ENCODE measurements around the gene R3HDM1. TPM values are rescaled to one million over a fixed set of nuclear protein-coding genes. Genes with fewer than 3 reads are reported as not detected.
A peak's percentile ranks its signal among the peaks of the same experiment; 100 is the strongest.

R3HDM1 gene
- polyA plus RNA-seq, 1 donor, result 23.5 TPM

- DNase-seq, result no peak
- Histone ChIP-seq H3K4me3 (ENCODE audit: low read length) (no peak overlapping the region), H3K27ac (ENCODE audit: low read length) (no peak overlapping the region), H3K36me3 (ENCODE audit: control insufficient read depth, insufficient read depth, low read length) (peaks cover 10% of the 10 kb centered on the region), H3K4me1 (ENCODE audit: control insufficient read depth, insufficient read depth, low read length) (no peaks in the 10 kb centered on the region), H3K9me3 (ENCODE audit: control insufficient read depth, low read depth, low read length) (no peaks in the 10 kb centered on the region), H3K27me3 (ENCODE audit: control insufficient read depth, insufficient read depth, low read length) (no peaks in the 10 kb centered on the region)
Measured at GRCh38 chr2:135663148-135663700, 131.9 kb downstream of the R3HDM1 start.

- DNase-seq, result peak in 1 of 2 donors; percentile 38
- H3K27me3 ChIP-seq (ENCODE audit: control insufficient read depth, insufficient read depth, low read length), result no peaks in the 10 kb centered on the region
- peak overlapping the region; percentile 43 for H3K27ac ChIP-seq (ENCODE audit: low read length)
- no peak overlapping the region for H3K4me3 ChIP-seq (ENCODE audit: low read length)
- no peaks in the 10 kb centered on the region for H3K9me3 ChIP-seq (ENCODE audit: control insufficient read depth, low read depth, low read length)
- H3K36me3 ChIP-seq (ENCODE audit: control insufficient read depth, insufficient read depth, low read length), result peaks cover 10% of the 10 kb centered on the region
- no peaks in the 10 kb centered on the region for H3K4me1 ChIP-seq (ENCODE audit: control insufficient read depth, insufficient read depth, low read length)
Measured at GRCh38 chr2:135664623-135665068, 133.4 kb downstream of the R3HDM1 start.

DNA sequence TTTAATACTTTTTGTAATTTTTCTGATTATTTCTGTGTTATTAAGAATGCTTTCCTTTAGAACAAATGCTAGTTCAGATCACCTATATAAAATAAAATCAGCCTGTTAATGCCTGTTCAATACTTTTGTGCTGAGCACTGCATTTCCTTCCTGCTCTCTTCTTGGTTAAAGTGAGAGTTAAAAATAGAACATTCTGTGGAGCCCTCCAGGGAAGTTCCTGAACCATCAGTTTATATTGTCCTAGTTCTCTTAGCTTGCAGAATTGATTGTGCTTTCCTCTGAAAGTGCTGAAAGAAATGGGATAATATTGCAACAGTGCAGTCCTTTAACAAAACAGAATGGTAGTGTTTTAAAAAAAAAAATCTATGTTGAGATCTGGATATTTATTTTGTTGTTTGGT lies 135.8 kb downstream of the R3HDM1 start:
- no peaks in the 10 kb centered on the region for H3K27me3 ChIP-seq (ENCODE audit: control insufficient read depth, insufficient read depth, low read length)
- peaks cover 3% of the 10 kb centered on the region for H3K36me3 ChIP-seq (ENCODE audit: control insufficient read depth, insufficient read depth, low read length)
- no peaks in the 10 kb centered on the region for H3K4me1 ChIP-seq (ENCODE audit: control insufficient read depth, insufficient read depth, low read length)
- no peak overlapping the region for H3K27ac ChIP-seq (ENCODE audit: low read length)
- no peak for DNase-seq
- no peak overlapping the region for H3K4me3 ChIP-seq (ENCODE audit: low read length)
- no peaks in the 10 kb centered on the region for H3K9me3 ChIP-seq (ENCODE audit: control insufficient read depth, low read depth, low read length)

DNA sequence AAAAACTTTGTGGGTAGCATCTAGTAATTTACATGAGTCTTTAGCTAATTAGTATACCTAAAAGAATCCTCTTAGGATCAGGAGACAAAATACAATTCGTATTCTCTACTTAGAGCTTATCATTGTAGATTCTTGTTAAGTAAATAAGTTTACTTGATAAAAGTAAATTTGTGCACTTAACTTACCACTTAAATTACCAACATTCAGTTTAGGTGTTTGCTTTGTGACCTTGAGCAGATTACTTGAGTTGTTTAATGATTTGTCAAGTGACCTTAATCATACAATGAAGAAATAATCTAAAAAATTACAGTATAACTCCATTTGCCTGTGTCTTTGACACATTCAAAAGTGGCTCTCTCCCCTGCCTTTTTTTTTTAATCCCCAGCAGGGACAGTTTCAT lies 143.2 kb downstream of the R3HDM1 start:
- Histone ChIP-seq H3K4me1 (ENCODE audit: control insufficient read depth, insufficient read depth, low read length) (no peaks in the 10 kb centered on the region), H3K36me3 (ENCODE audit: control insufficient read depth, insufficient read depth, low read length) (peaks cover 15% of the 10 kb centered on the region), H3K4me3 (ENCODE audit: low read length) (no peak overlapping the region), H3K27ac (ENCODE audit: low read length) (no peak overlapping the region), H3K27me3 (ENCODE audit: control insufficient read depth, insufficient read depth, low read length) (no peaks in the 10 kb centered on the region), H3K9me3 (ENCODE audit: control insufficient read depth, low read depth, low read length) (no peaks in the 10 kb centered on the region)
- DNase-seq, result no peak
- WGBS (ENCODE audit: insufficient coverage, low lambda C conversion rate), result no CpG with 5 or more reads among the region's 1 CpG

- DNase-seq, result no peak
- no peak overlapping the region for H3K27ac ChIP-seq (ENCODE audit: low read length)
- H3K4me3 ChIP-seq (ENCODE audit: low read length), result no peak overlapping the region
- H3K9me3 ChIP-seq (ENCODE audit: control insufficient read depth, low read depth, low read length), result no peaks in the 10 kb centered on the region
- WGBS (ENCODE audit: insufficient coverage, low lambda C conversion rate), result no CpG with 5 or more reads among the region's 3 CpGs
- no peaks in the 10 kb centered on the region for H3K4me1 ChIP-seq (ENCODE audit: control insufficient read depth, insufficient read depth, low read length)
- peaks cover 28% of the 10 kb centered on the region for H3K36me3 ChIP-seq (ENCODE audit: control insufficient read depth, insufficient read depth, low read length)
- no peaks in the 10 kb centered on the region for H3K27me3 ChIP-seq (ENCODE audit: control insufficient read depth, insufficient read depth, low read length)
Measured at GRCh38 chr2:135676031-135676430, 144.7 kb downstream of the R3HDM1 start.

DNA sequence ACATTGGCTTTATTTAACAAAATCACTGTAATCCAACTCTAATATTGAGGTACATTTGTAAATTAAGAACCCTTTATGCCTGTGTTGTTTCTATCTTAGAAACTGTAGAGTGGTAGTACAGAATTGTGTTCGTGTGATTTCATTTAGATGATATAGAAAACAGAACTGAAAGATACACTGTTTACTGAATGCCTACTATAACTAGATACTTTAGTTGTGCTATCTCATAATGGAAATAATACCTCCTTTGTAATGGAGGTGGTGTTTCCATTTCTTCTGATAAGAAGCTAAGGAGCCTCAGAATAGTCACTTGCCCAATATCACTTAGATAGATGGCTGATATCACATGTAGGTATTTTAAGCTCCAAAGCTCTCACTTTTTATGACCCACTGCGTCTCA lies 147.8 kb downstream of the R3HDM1 start:
- whole genome bisulfite sequencing (ENCODE audit: insufficient coverage, low lambda C conversion rate), result 100% methylated on average over 1 of the region's 2 CpGs
- no peaks in the 10 kb centered on the region for H3K9me3 ChIP-seq (ENCODE audit: control insufficient read depth, low read depth, low read length)
- H3K4me3 ChIP-seq (ENCODE audit: low read length), result no peak overlapping the region
- H3K27ac ChIP-seq (ENCODE audit: low read length), result no peak overlapping the region
- H3K4me1 ChIP-seq (ENCODE audit: control insufficient read depth, insufficient read depth, low read length), result no peaks in the 10 kb centered on the region
- H3K36me3 ChIP-seq (ENCODE audit: control insufficient read depth, insufficient read depth, low read length), result peaks cover 33% of the 10 kb centered on the region
- H3K27me3 ChIP-seq (ENCODE audit: control insufficient read depth, insufficient read depth, low read length), result no peaks in the 10 kb centered on the region
- DNase-seq, result no peak

- H3K27ac ChIP-seq (ENCODE audit: low read length), result no peak overlapping the region
- no peaks in the 10 kb centered on the region for H3K9me3 ChIP-seq (ENCODE audit: control insufficient read depth, low read depth, low read length)
- H3K27me3 ChIP-seq (ENCODE audit: control insufficient read depth, insufficient read depth, low read length), result no peaks in the 10 kb centered on the region
- WGBS (ENCODE audit: insufficient coverage, low lambda C conversion rate), result 100% methylated on average over 1 of the region's 1 CpG
- no peaks in the 10 kb centered on the region for H3K4me1 ChIP-seq (ENCODE audit: control insufficient read depth, insufficient read depth, low read length)
- DNase-seq, result no peak
- peaks cover 18% of the 10 kb centered on the region for H3K36me3 ChIP-seq (ENCODE audit: control insufficient read depth, insufficient read depth, low read length)
- H3K4me3 ChIP-seq (ENCODE audit: low read length), result no peak overlapping the region
Measured at GRCh38 chr2:135685361-135685760, 154.1 kb downstream of the R3HDM1 start.

DNA sequence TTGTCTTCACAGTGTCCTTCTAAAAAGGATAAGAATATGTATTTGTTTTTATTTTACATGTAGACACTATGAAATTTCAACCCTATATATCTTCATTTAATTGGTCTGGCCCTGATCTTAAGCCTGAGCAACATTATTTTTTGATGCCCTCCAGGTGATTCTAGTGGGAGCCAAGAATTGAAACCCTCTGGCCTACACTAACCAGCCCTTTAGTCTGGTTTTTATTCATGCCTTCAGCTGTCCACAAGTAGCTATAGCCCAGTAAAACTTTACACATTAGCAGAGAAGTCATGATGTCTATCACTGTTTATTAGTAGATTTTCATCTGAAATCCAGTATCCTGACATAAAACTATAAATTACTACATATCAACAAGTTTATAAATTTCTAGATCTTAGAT lies 157.7 kb downstream of the R3HDM1 start:
- Histone ChIP-seq H3K27ac (ENCODE audit: low read length) (no peak overlapping the region), H3K4me1 (ENCODE audit: control insufficient read depth, insufficient read depth, low read length) (no peaks in the 10 kb centered on the region), H3K4me3 (ENCODE audit: low read length) (no peak overlapping the region), H3K36me3 (ENCODE audit: control insufficient read depth, insufficient read depth, low read length) (peaks cover 6% of the 10 kb centered on the region), H3K27me3 (ENCODE audit: control insufficient read depth, insufficient read depth, low read length) (no peaks in the 10 kb centered on the region), H3K9me3 (ENCODE audit: control insufficient read depth, low read depth, low read length) (no peaks in the 10 kb centered on the region)
- no peak for DNase-seq

GRCh38 chr2:135689679-135690078 lies 158.4 kb downstream of the R3HDM1 start:
- WGBS (ENCODE audit: insufficient coverage, low lambda C conversion rate), result 76% methylated on average over 3 of the region's 3 CpGs
- Histone ChIP-seq H3K4me3 (ENCODE audit: low read length) (no peak overlapping the region), H3K36me3 (ENCODE audit: control insufficient read depth, insufficient read depth, low read length) (peaks cover 3% of the 10 kb centered on the region), H3K4me1 (ENCODE audit: control insufficient read depth, insufficient read depth, low read length) (no peaks in the 10 kb centered on the region), H3K9me3 (ENCODE audit: control insufficient read depth, low read depth, low read length) (no peaks in the 10 kb centered on the region), H3K27ac (ENCODE audit: low read length) (no peak overlapping the region), H3K27me3 (ENCODE audit: control insufficient read depth, insufficient read depth, low read length) (no peaks in the 10 kb centered on the region)
- no peak for DNase-seq

- H3K4me3 ChIP-seq (ENCODE audit: low read length), result no peak overlapping the region
- no CpG with 5 or more reads among the region's 2 CpGs for WGBS (ENCODE audit: insufficient coverage, low lambda C conversion rate)
- H3K4me1 ChIP-seq (ENCODE audit: control insufficient read depth, insufficient read depth, low read length), result no peaks in the 10 kb centered on the region
- no peaks in the 10 kb centered on the region for H3K27me3 ChIP-seq (ENCODE audit: control insufficient read depth, insufficient read depth, low read length)
- H3K9me3 ChIP-seq (ENCODE audit: control insufficient read depth, low read depth, low read length), result no peaks in the 10 kb centered on the region
- no peaks in the 10 kb centered on the region for H3K36me3 ChIP-seq (ENCODE audit: control insufficient read depth, insufficient read depth, low read length)
- no peak for DNase-seq
- H3K27ac ChIP-seq (ENCODE audit: low read length), result no peak overlapping the region
Measured at GRCh38 chr2:135694711-135695110, 163.4 kb downstream of the R3HDM1 start.

DNA sequence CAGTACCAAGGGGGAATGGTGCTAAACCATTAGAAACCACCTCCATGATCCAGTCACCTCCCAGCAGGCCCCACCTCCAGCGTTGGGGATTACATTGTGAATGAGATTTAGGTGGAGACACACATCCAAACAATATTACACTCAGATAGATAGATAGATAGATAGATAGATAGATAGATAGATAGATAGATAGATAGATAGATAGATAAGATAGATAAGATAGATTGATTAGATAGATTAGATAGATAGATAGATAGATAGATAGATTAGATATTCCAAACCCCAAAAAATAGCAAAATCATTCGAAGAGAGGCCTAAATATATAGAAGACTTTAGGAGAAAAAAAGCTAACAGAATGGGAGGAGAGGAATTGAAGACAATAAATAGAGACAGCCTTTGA lies 167.6 kb downstream of the R3HDM1 start:
- WGBS (ENCODE audit: insufficient coverage, low lambda C conversion rate), result 100% methylated on average over 1 of the region's 2 CpGs
- no peaks in the 10 kb centered on the region for H3K9me3 ChIP-seq (ENCODE audit: control insufficient read depth, low read depth, low read length)
- no peak overlapping the region for H3K27ac ChIP-seq (ENCODE audit: low read length)
- H3K27me3 ChIP-seq (ENCODE audit: control insufficient read depth, insufficient read depth, low read length), result no peaks in the 10 kb centered on the region
- no peaks in the 10 kb centered on the region for H3K4me1 ChIP-seq (ENCODE audit: control insufficient read depth, insufficient read depth, low read length)
- no peak overlapping the region for H3K4me3 ChIP-seq (ENCODE audit: low read length)
- no peaks in the 10 kb centered on the region for H3K36me3 ChIP-seq (ENCODE audit: control insufficient read depth, insufficient read depth, low read length)
- no peak for DNase-seq
